Ovary (tissue), 9 donors: ENCODE data around the gene MEF2B. TPM values are rescaled to one million over a fixed set of nuclear protein-coding genes. Genes with fewer than 3 reads are reported as not detected.
"Not testable (repeated sequence)": the region's sequence is repeated elsewhere in the genome, so short reads cannot be mapped to it uniquely, and the experiment has no call there.

Experiments
- DNase-seq, 5 donors: peaks; one replicate each; pipeline ENCODE4 v3.0.0-alpha.2; 2019 to 2020
- H3K27ac ChIP-seq, 2 donors: fragments of 200-600 bp; one replicate each; pipeline versions ENCODE4 v1.5.1 to v1.8.0; 2019 to 2022
- H3K27me3 ChIP-seq: fragments of 200-600 bp; one replicate; pipeline ENCODE4 v1.8.0; 2022
- H3K36me3 ChIP-seq: fragments of 200-600 bp; sonication (generic); one replicate; pipeline ENCODE4 v1.5.1; 2019
- H3K4me1 ChIP-seq: one replicate; pipeline ENCODE4 v1.8.1; 2013; ENCODE audit warnings: mild to moderate bottlenecking, moderate library complexity; ENCODE audit not compliant: insufficient read depth
- H3K4me3 ChIP-seq: fragments of 200-600 bp; sonication (generic); one replicate; pipeline ENCODE4 v1.5.1; 2017
- H3K9me3 ChIP-seq, 2 donors: fragments of 200-600 bp in 1 of 2; sonication (generic) in 1 of 2; one replicate each; pipeline versions ENCODE4 v1.5.1 to v1.8.1; 2013 to 2019; ENCODE audit warnings: mild to moderate bottlenecking in 1 of 2, moderate library complexity in 1 of 2
- EP300 ChIP-seq: sonication (generic); formaldehyde crosslinking; IDR thresholded peaks from one replicate; pipeline ENCODE4 v1.6.1; 2017; ENCODE audit warnings: antibody characterized with exemption
- POLR2A ChIP-seq: fragments of 450-650 bp; IDR thresholded peaks from one replicate; pipeline ENCODE4 v1.6.1; 2017; ENCODE audit warnings: antibody characterized with exemption, mild to moderate bottlenecking, moderate library complexity
- WGBS, 3 donors: extraction: QIAGEN DNeasy Blood & Tissue Kit in 1 of 3; methylation state at CpG; one replicate each; pipeline versions ENCODE4 v1.1.5 to v1.1.7; 2013 to 2017; 5-methylcytosine and 5-hydroxymethylcytosine counted together
- intact Hi-C, 4 donors: fragments of 100-400 bp; cut with DNase I; formaldehyde crosslinking; loops; one replicate each; pipeline versions ENCODE4 v1.11.0 to v1.15.1; 2022 to 2023
- polyA plus RNA-seq, 2 donors: library from polyadenylated mRNA; stranded (reverse); fragments of 200-250 nt in 1 of 2; fragments of 350-450 nt in 1 of 2; fragmentation: Illumina TruSeq in 1 of 2; extraction: RNeasy Lipid Tissue Mini Kit (QIAGEN cat#74804) in 1 of 2; gene quantifications; one replicate each; pipeline ENCODE4 v1.2.3, GENCODE V29; 2013 to 2014
- total RNA-seq, 7 donors: library from RNA; depleted of rRNA in 2 of 7; stranded (reverse); fragments of >200 nt in 2 of 7; fragmentation: NEBNext Ultra II Directional in 3 of 7; extraction: Animal tissue kit (Norgen Biotek cat#: 25700) in 3 of 7; gene quantifications; one replicate each; pipeline versions ENCODE4 v1.1.0 to v1.2.4, GENCODE V29; 2016 to 2023
- TF ChIP-seq, protein P1 (sequence below), 3 donors: fragments of 450-650 bp in 2 of 3; fragments of 200-600 bp in 1 of 3; IDR thresholded peaks; one replicate each; pipeline versions ENCODE4 v1.5.1 to v1.8.0; 2016 to 2022; ENCODE audit warnings: antibody characterized with exemption in 3 of 3, mild to moderate bottlenecking in 1 of 3
- donor health status: DM: no; HTN: no; CAD: no; lungs with moderate emphysema.
- donor health status: DM: no; HTN: no; CAD: no.
- donor health status: Bipolar disorder and iron deficiency.
- donor health status: DM: yes; HTN: yes; CAD: no.
- donor health status: DM: no; HTN: no; CAD: no.
- donor health status: DM: yes; HTN: yes; CAD: no.

Gene MEF2B
- total and polyA plus RNA-seq, 9 donors, result 0.35 to 3.6 (median 1.4) TPM; not detected in 1

GRCh38 chr19:19149435-19149834 lies 20.6 kb downstream of the MEF2B start:
- intact Hi-C loops, result loop anchor here in 2 of 4 donors (5.0 to 10.0 kb wide), 4 partner anchors 95 to 345 kb away; no protein-coding TSS in a partner anchor

GRCh38 chr19:19148504-19148903 lies 21.6 kb downstream of the MEF2B start:
- not testable (repeated sequence) for H3K4me3 ChIP-seq, DNase-seq, H3K36me3 ChIP-seq, H3K9me3 ChIP-seq, H3K27ac ChIP-seq, H3K27me3 ChIP-seq, H3K4me1 ChIP-seq
- 94 to 97% (median 95%) methylated on average over 8 of the region's 8 CpGs for WGBS, 3 donors
- intact Hi-C loops, result loop anchor here in 2 of 4 donors (5.0 to 10.0 kb wide), 4 partner anchors 94 to 346 kb away; no protein-coding TSS in a partner anchor

More at GRCh38 chr19:19149435-19149834, 20.6 kb downstream of the MEF2B start:
- DNase-seq, result no peak
- no peaks in the 10 kb centered on the region for H3K4me1 ChIP-seq
- H3K9me3 ChIP-seq, result no peaks in the 10 kb centered on the region
- no peaks in the 10 kb centered on the region for H3K36me3 ChIP-seq
- no peak overlapping the region for H3K27ac ChIP-seq
- 77 to 87% (median 84%) methylated on average over 2 of the region's 2 CpGs for WGBS, 3 donors
- H3K27me3 ChIP-seq, result no peaks in the 10 kb centered on the region
- no peak overlapping the region for H3K4me3 ChIP-seq
- TF ChIP-seq POLR2A (no peak), EP300 (no peak)
- TF ChIP-seq, protein P1, sequence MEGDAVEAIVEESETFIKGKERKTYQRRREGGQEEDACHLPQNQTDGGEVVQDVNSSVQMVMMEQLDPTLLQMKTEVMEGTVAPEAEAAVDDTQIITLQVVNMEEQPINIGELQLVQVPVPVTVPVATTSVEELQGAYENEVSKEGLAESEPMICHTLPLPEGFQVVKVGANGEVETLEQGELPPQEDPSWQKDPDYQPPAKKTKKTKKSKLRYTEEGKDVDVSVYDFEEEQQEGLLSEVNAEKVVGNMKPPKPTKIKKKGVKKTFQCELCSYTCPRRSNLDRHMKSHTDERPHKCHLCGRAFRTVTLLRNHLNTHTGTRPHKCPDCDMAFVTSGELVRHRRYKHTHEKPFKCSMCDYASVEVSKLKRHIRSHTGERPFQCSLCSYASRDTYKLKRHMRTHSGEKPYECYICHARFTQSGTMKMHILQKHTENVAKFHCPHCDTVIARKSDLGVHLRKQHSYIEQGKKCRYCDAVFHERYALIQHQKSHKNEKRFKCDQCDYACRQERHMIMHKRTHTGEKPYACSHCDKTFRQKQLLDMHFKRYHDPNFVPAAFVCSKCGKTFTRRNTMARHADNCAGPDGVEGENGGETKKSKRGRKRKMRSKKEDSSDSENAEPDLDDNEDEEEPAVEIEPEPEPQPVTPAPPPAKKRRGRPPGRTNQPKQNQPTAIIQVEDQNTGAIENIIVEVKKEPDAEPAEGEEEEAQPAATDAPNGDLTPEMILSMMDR (IDR thresholded peaks at IDR 0.05), result no peak

DNA sequence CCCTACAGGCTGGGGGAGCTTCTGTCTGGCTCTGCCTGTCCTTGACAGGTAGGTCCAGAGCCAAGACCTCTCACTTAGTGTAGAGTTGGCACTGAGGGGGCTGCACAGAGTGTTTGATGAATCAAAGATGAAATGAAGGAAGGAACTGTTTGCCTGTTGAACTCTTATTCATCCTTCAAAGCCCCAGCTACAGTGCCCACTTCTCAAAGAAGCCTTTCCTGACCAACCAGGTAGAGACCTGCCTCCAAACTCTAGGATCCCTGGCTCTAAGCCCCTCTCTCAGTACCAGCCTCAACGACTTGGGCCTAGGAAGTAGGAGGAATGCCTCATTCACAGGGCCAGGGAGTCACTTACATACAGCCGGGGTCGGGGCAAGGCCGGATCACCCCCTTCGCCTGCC lies 22.7 kb downstream of the MEF2B start:
- 93 to 95% (median 93%) methylated on average over 5 of the region's 5 CpGs for WGBS, 3 donors
- intact Hi-C loops, result loop anchor here in 2 of 4 donors (5.0 to 10.0 kb wide), 4 partner anchors 93 to 347 kb away; no protein-coding TSS in a partner anchor
- no peaks in the 10 kb centered on the region for H3K36me3 ChIP-seq
- no peak overlapping the region for H3K27ac ChIP-seq
- no peak overlapping the region for H3K4me3 ChIP-seq
- H3K9me3 ChIP-seq, result no peaks in the 10 kb centered on the region
- no peaks in the 10 kb centered on the region for H3K4me1 ChIP-seq
- no peak for DNase-seq
- TF ChIP-seq, protein P1 (IDR thresholded peaks at IDR 0.05), result no peak
- TF ChIP-seq EP300, result no peak
- no peaks in the 10 kb centered on the region for H3K27me3 ChIP-seq

GRCh38 chr19:19146865-19147264 lies 23.2 kb downstream of the MEF2B start:
- Histone ChIP-seq H3K4me3 (no peak overlapping the region), H3K27me3 (no peaks in the 10 kb centered on the region), H3K9me3 (no peaks in the 10 kb centered on the region), H3K4me1 (no peaks in the 10 kb centered on the region), H3K27ac (no peak overlapping the region), H3K36me3 (no peaks in the 10 kb centered on the region)
- TF ChIP-seq EP300 (no peak), POLR2A (no peak)
- TF ChIP-seq, protein P1 (IDR thresholded peaks at IDR 0.05), result no peak
- 90 to 95% (median 94%) methylated on average over 7 of the region's 7 CpGs for WGBS, 3 donors
- intact Hi-C loops, result loop anchor here in 2 of 4 donors (5.0 to 10.0 kb wide), 4 partner anchors 92 to 348 kb away; no protein-coding TSS in a partner anchor
- DNase-seq, result no peak
